Activated CD4-positive, alpha-beta T cell treated with anti-CD3 and anti-CD28 coated beads for 24 hours (primary cell): Measurements from ENCODE around the gene CARMIL3.
"Not testable (repeated sequence)": the region's sequence is repeated elsewhere in the genome, so short reads cannot be mapped to it uniquely, and the experiment has no call there.

Experiments used
- DNase-seq, 2 donors: peaks; one replicate each; pipeline ENCODE4 v3.0.0-alpha.2; 2020; ENCODE audit warnings: low read depth in 2 of 2

Gene CARMIL3, protein sequence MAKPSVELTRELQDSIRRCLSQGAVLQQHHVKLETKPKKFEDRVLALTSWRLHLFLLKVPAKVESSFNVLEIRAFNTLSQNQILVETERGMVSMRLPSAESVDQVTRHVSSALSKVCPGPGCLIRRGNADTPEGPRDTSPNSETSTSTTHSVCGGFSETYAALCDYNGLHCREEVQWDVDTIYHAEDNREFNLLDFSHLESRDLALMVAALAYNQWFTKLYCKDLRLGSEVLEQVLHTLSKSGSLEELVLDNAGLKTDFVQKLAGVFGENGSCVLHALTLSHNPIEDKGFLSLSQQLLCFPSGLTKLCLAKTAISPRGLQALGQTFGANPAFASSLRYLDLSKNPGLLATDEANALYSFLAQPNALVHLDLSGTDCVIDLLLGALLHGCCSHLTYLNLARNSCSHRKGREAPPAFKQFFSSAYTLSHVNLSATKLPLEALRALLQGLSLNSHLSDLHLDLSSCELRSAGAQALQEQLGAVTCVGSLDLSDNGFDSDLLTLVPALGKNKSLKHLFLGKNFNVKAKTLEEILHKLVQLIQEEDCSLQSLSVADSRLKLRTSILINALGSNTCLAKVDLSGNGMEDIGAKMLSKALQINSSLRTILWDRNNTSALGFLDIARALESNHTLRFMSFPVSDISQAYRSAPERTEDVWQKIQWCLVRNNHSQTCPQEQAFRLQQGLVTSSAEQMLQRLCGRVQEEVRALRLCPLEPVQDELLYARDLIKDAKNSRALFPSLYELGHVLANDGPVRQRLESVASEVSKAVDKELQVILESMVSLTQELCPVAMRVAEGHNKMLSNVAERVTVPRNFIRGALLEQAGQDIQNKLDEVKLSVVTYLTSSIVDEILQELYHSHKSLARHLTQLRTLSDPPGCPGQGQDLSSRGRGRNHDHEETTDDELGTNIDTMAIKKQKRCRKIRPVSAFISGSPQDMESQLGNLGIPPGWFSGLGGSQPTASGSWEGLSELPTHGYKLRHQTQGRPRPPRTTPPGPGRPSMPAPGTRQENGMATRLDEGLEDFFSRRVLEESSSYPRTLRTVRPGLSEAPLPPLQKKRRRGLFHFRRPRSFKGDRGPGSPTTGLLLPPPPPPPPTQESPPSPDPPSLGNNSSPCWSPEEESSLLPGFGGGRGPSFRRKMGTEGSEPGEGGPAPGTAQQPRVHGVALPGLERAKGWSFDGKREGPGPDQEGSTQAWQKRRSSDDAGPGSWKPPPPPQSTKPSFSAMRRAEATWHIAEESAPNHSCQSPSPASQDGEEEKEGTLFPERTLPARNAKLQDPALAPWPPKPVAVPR (N-terminal part only)

DNA sequence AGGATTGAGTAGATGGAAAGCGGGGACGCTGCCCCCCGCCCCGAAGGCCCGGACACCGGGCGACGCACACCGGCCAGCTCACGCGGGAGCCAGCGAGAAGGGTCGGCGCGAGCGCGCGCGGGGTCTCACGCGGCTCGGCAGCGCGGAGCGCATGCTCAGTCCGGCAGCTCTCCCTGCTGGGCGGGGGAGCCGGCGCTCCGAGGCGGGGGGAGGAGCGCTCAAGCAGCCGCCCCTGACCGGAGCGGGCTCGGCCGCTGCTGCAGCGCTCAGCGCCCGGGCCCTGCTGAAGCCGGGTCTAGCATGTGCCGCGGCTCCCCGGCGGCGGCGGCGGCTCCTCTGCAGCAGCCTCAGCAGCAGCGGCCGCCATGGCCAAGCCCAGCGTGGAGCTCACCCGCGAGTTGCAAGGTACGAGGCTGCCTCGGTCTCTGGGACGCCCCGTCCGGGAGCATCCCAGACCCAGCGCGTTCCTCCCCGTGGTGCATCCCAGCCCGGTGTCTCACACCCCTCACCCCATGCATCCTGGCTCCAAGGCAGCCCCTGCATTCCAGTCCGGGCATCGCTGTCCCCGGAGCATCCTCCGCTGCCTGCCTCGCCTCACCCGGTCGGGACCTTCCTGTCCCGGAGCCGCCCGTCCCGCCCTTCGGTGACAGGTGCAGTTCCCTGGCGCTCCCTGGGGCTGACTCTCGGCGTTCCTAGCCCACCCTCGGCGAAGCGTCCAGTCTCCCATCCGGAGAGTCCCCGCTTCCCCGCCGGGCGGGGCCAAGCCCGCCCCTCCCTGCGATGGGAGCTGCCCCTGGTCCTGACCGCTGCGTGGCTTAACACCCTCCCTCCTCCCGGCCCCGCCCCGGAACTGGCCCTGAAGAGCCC is at the start of gene CARMIL3:
CARMIL3 (plus strand) TSS at position 221 of the 867 bp plus-strand sequence; CDS start at position 366, 145 bp downstream.
- peak; percentile 37 to 41 for DNase-seq

DNA sequence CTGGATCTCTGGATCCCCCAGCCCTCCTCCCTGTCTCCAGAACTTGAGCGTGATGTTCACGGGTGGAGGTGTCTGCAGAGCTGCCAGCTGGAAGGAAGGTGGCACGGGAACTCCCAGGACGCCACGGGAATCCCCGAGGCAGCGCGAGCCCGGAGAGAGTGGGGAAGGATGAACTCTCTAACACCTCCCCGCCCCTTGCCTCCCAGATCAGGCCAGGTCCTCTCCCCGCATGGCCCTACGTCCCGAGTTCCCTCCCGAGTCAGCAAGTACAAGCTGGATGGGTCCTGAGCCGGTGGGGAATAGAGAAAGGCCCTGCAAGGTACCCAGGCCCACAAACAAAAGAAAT is 45.4 kb upstream of the CARMIL3 start:
- not testable (repeated sequence) for DNase-seq

DNA sequence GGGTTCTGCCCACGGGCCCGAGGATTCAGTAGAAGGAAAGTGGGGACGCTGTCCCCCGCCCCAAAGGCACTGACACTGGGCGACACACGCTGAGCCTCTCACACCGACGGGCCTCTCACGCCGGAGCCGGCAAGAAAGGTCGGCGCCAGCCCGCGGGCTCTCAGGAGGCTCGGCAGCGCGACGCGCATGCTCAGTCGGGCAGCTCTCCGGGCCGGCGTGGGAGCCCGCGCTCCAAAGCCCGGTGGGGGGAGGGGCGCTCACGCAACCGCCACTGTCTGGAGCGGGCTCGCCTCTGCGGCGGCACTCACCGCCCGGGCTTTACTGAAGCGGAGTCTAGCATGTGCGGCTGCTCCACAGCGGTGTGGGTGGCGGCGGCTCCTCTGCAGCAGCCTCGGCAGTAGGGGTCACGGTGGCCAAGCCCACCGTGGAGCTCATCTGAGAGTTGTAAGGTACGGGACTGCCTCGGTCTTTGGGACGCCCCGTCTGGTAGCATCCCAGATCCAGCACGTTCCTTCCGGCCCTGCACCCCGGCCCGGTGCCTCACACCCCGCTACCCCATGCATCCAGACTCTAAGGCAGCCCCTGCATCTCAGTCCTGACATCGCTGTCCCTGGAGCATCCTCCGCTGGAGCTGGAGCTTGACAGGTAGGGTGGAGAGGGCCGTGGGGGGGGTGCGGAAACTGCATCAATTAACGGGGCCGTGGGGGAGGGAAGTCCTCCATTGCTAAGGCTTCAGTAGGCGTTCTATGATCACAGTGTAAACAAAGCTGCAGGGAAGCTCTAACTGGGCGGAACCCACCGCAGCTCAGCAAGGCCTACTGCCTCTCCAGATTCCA is 44.8 kb upstream of the CARMIL3 start:
- peak; percentile 57 to 61 for DNase-seq

- DNase-seq = no peak
Measured at GRCh38 chr14:24011051-24011450, 40.8 kb upstream of the CARMIL3 start.

DNA sequence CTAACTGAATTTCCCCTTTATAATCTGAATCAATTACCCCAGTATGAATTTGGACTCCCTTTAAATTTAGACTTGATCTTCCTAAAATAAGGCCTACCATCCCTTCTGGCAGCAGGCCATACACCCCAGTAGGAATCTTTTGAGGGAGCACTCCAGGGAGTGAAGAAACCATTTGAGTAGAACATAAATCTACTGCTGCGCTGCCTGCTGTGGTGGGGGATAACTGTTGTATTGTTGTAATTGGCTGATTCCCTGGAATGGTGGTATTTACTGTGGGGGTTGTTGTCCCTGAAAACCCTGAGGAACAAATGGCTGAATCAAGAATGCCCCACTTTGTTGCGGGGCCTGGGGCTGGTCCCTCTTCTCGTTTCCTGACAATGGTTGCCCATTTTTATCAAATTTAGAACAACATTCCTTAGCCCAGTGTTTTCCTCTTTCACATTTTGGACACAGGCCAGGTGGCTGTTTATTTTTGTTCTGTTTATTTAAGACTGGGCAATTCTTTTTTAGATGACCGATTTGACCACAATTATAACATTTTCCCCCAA is 39.0 kb upstream of the CARMIL3 start:
- not testable (repeated sequence) for DNase-seq

DNA sequence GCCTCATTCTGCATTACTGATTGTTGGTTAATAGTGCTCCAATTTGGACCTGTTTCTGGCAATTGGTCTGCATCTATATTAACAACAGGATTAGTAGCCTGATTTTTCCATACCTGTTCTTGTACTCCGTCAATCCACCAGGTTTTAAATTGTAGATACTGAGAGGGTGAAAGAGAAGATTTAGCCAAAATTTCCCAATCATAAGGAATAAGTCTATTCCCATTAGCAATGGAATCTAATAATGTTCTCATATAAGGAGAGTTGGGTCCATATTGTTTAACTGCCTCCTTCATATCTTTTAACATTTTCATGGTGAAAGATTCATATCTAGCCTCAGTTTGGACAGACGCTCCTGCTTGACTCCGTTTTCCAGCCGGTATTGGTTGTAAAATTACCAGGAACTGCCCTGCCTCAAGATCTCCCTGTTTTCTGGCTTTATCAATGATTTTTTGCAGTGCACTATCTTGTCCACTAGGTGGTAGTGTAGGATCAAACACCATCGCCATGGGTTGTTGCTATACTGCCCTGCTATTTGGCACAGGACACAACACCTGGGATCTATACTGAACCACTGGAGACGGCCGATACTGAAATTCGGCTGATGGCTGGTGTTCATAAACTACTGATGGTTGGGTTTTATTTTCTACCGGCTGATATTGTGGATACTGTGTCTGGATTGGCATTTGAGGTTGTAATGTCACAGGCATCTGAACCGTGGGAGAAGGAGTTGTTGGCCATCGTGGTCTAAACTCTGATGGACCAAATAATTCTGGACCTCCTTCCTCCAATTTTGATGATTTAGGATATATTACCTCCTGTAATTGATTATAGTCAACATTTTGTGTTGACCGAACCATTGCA is 37.9 kb upstream of the CARMIL3 start:
- peak in 1 of 2 donors; percentile 42 for DNase-seq

DNA sequence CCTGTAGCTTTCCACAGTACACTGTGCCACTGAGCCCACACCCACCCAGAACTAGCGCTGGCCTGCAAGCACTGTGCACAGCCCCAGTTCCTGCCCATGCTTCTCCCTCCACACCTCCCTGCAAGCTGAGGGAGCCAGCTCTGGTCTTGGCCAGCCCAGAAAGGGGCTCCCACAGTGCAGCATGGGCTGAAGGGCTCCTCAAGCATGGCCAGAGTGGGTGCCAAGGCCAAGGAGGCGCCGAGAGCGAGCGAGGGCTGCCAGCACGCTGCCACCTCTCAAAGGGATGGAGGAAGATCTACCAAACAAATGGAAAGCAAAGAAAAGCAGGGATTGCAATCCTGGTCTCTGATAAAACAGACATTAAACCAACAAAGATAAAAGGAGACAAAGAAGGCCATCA is 36.1 kb upstream of the CARMIL3 start:
- DNase-seq = not testable (repeated sequence)

GRCh38 chr14:24018978-24019377 is 32.8 kb upstream of the CARMIL3 start:
- DNase-seq = not testable (repeated sequence)

DNA sequence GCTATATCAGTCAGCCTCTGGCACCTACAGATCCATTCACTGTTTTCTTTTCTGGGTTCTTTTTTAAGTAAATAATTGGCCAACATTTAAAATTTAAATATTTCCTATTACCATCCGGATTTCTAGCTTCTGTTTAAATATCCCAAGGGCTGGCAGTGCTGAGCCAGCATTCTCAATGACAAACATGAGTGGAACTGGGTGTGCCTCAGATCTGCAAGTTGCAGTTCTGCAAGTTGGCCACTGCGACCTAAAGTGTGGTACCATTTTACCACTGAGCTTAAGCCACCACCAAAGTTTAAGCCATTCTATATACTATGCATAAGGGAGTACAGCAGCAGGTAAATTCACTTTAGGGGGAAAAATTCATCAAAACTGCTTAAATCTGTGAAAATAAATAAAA is 31.9 kb upstream of the CARMIL3 start:
- not testable (repeated sequence) for DNase-seq

DNA sequence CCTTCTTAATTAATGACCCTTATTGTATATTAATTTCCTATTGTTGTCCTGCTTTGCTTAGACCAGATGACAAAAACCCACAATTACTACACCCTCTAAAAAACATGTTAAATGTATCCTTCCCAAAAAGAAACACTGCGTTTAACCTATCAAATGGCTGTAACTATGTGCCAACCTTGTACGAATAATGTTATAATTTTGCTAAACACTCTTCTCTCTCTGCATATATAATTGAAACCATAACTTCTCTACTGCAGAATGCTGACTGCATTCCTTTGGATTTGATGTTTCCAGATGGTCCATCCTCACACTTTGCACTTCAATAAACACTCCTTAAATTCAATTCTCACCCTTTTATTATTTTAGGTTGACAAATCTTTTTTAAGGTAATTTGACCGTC is 31.3 kb upstream of the CARMIL3 start:
- DNase-seq = not testable (repeated sequence)

DNA sequence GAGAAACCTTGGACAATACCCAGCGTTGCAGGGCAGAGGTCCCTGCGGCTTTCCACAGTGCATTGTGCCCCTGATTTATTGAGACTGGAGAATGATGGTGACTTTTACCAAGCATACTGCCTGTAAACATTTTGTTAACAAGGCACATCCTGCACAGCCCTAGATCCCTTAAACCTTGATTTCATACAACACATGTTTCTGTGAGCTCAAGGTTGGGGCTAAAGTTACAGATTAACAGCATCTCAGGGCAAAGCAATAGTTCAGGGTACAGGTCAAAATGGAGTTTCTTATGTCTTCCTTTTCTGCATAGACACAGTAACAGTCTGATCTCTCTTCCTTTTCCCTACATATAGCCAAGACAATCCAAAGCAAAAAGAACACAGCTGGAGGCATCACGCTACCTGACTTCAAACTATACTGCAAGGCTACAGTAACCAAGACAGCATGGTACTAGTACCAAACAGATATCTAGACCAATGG is 26.8 kb upstream of the CARMIL3 start:
- DNase-seq = not testable (repeated sequence)

GRCh38 chr14:24029687-24030086 is 22.1 kb upstream of the CARMIL3 start:
- not testable (repeated sequence) for DNase-seq

DNA sequence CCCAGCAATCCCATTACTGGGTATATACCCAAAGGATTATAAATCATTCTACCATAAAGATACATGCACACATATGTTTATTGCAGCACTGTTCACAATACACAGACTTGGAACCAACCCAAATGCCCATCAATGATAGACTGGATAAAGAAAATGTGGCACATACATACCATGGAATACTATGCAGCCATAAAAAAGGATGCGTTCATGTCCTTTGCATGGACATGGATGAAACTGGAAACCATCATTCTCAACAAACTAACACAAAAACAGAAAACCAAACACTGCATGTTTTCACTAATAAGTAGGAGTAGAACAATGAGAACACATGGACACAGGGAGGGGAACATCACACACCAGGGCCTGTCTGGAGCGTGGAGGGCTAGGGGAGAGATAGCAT is 20.5 kb upstream of the CARMIL3 start:
- not testable (repeated sequence) for DNase-seq

DNA sequence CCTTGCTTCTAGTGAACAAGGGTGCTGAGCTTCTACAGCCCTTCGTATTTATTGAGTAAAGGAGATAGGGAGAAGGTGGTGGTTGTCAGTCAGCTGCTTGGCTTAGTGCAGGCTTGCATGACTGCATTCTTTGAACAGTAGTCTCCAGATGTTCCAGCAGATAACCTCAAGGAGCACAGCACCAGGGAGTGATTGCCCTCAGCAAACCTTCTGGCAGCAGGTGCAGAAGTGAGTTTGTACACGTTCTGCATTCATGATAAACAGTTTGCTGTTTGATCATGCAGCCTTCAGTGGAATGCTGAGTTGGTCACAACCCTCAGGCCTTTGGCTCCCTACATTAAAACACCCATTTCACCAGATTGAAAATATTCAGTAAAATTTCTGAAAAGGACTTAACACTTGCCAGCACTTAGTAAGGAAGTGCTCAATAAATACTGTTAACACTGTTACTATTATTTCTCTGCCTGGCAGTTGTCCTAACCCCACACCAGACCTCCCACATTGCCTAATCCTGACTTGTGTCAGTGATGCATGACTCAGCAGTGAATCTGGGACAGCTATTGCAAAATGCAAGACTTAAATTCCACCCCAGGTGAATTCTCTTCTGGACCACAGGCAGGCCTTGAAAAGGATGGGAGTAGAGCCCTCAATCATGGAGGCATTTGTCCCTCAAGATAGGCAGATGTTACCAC is 18.9 kb upstream of the CARMIL3 start:
- no peak for DNase-seq

GRCh38 chr14:24035769-24036168 is 16.0 kb upstream of the CARMIL3 start:
- not testable (repeated sequence) for DNase-seq

DNA sequence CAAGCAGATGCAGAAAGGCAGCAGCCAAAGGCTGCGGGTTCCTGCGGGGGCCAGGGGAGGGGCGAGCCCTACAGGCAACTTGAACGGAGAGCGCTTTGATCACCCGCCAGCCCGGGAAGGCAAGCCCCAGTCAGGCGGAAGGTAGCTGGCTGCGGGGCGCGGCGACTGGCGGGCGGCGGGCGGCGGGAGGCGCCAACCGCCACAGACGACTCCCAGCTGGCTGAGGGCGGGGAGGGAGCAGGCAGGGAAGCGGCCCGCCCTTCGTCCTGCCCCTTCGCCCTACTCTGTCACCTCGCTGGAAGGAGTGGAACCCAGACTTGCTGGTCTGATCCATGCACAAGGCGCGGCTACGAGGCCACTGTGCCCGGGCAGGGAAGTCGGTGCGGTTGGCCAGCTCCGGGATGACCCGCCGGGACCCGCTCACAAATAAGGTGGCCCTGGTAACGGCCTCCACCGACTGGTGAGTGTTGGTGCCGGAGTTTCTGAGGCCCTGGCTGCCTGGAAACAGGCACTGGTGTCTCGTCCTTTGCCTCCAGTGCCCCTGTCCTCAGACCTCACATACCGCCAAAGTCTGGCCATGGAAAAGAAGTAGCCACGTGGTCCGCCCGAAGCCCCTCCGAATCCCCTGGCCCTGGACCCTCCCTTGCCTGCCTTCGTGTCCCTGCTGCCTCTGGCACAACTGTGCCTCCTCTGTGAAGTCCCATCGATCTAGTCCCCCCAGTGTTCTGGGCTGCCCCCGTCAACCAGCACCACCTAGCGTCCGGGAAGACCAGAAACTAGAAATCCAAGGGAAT is 15.4 kb upstream of the CARMIL3 start:
- peak; percentile 33 to 51 for DNase-seq
